ENCODE measurements around the gene JAKMIP2. TPM values are rescaled to one million over a fixed set of nuclear protein-coding genes. Genes with fewer than 3 reads are reported as not detected.

Gene JAKMIP2
- total and polyA plus RNA-seq, 11 donors, result under 0.01 to 1.5 (median 0.16) TPM; not detected in 1

GRCh38 chr5:147690595-147690994, 91.9 kb downstream of the JAKMIP2 start:
- H3K36me3 ChIP-seq, result no peaks in the 10 kb centered on the region
- no peak overlapping the region for H3K27ac ChIP-seq
- ATAC-seq (peak in 1 of 4 donors; percentile 34), DNase-seq (no peak)
- 74 to 86% (median 79%) methylated on average over 2 of the region's 2 CpGs for WGBS, 4 donors
- TF ChIP-seq POLR2A (IDR thresholded peaks at IDR 0.05) (no peak), CTCF (IDR thresholded peaks at IDR 0.05) (no peak)
- no peak overlapping the region for H3K4me3 ChIP-seq
- intact Hi-C loops (cut with DNase I), result no loop called here
- H3K27me3 ChIP-seq, result peaks cover 0 to 3% (median 0%) of the 10 kb centered on the region in 9 donors
- H3K4me1 ChIP-seq, result peaks cover 0 to 7% (median 0%) of the 10 kb centered on the region in 12 donors
- no peaks in the 10 kb centered on the region for H3K9me3 ChIP-seq

- Histone ChIP-seq H3K4me3 (no peak overlapping the region), H3K9me3 (no peaks in the 10 kb centered on the region), H3K27me3 (no peaks in the 10 kb centered on the region), H3K27ac (peak overlapping the region in 1 of 12 donors; percentile 32), H3K4me1 (peaks cover 0 to 7% (median 0%) of the 10 kb centered on the region in 12 donors), H3K36me3 (no peaks in the 10 kb centered on the region)
- no peak for TF ChIP-seq POLR2A (IDR thresholded peaks at IDR 0.05)
- TF ChIP-seq CTCF (IDR thresholded peaks at IDR 0.05), result no peak
- intact Hi-C loops (cut with DNase I), result no loop called here
- WGBS, 4 donors, result 52 to 69% (median 63%) methylated on average over 4 of the region's 4 CpGs
- ATAC-seq, result no peak
- no peak for DNase-seq
These were observed 93.1 kb downstream of the JAKMIP2 start for GRCh38 chr5:147689426-147689825.

GRCh38 chr5:147688656-147689356, 93.7 kb downstream of the JAKMIP2 start:
- ATAC-seq, result peak in 2 of 4 donors; percentile 74 to 86
- intact Hi-C loops (cut with DNase I), result no loop called here

More at GRCh38 chr5:147688656-147689356, 93.7 kb downstream of the JAKMIP2 start:
- DNase-seq, result peak in 2 of 5 donors; percentile 31 to 41
- Histone ChIP-seq H3K27me3 (no peaks in the 10 kb centered on the region), H3K27ac (peak overlapping the region in 1 of 12 donors; percentile 32), H3K4me3 (no peak overlapping the region), H3K9me3 (no peaks in the 10 kb centered on the region), H3K4me1 (peaks cover 0 to 7% (median 0%) of the 10 kb centered on the region in 12 donors), H3K36me3 (no peaks in the 10 kb centered on the region)
- 36 to 43% (median 37%) methylated on average over 8 of the region's 8 CpGs for WGBS, 4 donors
- TF ChIP-seq POLR2A (IDR thresholded peaks at IDR 0.05) (no peak), CTCF (IDR thresholded peaks at IDR 0.05) (no peak)

Data from heart left ventricle (tissue), 16 donors.